ENCODE measurements around the gene AP2B1.

The AP2B1 gene

GRCh38 chr17:35618628-35619027 lies 31.5 kb downstream of the AP2B1 start:
- Histone ChIP-seq H3K27me3 (replicated peaks; ENCODE audit: insufficient read depth, low read length) (no peaks in the 10 kb centered on the region), H2AFZ (ENCODE audit: low read length) (no peak overlapping the region), H4K20me1 (ENCODE audit: insufficient read depth, low read length) (no peaks in the 10 kb centered on the region), H3K9ac (ENCODE audit: low read length) (no peak overlapping the region), H3K4me1 (ENCODE audit: low read length) (no peaks in the 10 kb centered on the region), H3K36me3 (replicated peaks; ENCODE audit: insufficient read depth, low read length) (no peaks in the 10 kb centered on the region), H3K4me3 (ENCODE audit: low read length) (no peak overlapping the region), H3K4me2 (ENCODE audit: low read depth, low read length) (no peak overlapping the region), H3K9me2 (replicated peaks; ENCODE audit: insufficient read depth, low read length) (no peaks in the 10 kb centered on the region), H3K79me2 (ENCODE audit: low read length) (no peaks in the 10 kb centered on the region), H3F3A (ENCODE audit: insufficient read depth, low read length) (no peaks in the 10 kb centered on the region), H3K9me3 (replicated peaks; ENCODE audit: insufficient read depth, low read length) (no peaks in the 10 kb centered on the region), H3K27ac (ENCODE audit: low read length) (no peak overlapping the region)
- TF ChIP-seq EZH2phosphoT487 (IDR thresholded peaks at IDR 0.05; ENCODE audit: low read length) (no peak), CTCF (IDR thresholded peaks at IDR 0.05; ENCODE audit: low read length) (no peak), EZH2 (optimal IDR thresholded peaks at IDR 0.05; ENCODE audit: low read depth, low read length) (no peak)
- no peak for DNase-seq

GRCh38 chr17:35621768-35622167 lies 34.6 kb downstream of the AP2B1 start:
- H3K9me2 ChIP-seq (replicated peaks; ENCODE audit: insufficient read depth, low read length), result no peaks in the 10 kb centered on the region
- no peak overlapping the region for H2AFZ ChIP-seq (ENCODE audit: low read length)
- DNase-seq, result no peak
- no peaks in the 10 kb centered on the region for H3K79me2 ChIP-seq (ENCODE audit: low read length)
- no peaks in the 10 kb centered on the region for H3K36me3 ChIP-seq (replicated peaks; ENCODE audit: insufficient read depth, low read length)
- H3K4me3 ChIP-seq (ENCODE audit: low read length), result no peak overlapping the region
- TF ChIP-seq EZH2phosphoT487 (IDR thresholded peaks at IDR 0.05; ENCODE audit: low read length) (no peak), CTCF (IDR thresholded peaks at IDR 0.05; ENCODE audit: low read length) (no peak)
- no peaks in the 10 kb centered on the region for H3K9me3 ChIP-seq (replicated peaks; ENCODE audit: insufficient read depth, low read length)
- H3K4me1 ChIP-seq (ENCODE audit: low read length), result no peaks in the 10 kb centered on the region
- no peaks in the 10 kb centered on the region for H3K27me3 ChIP-seq (replicated peaks; ENCODE audit: insufficient read depth, low read length)
- H3K27ac ChIP-seq (ENCODE audit: low read length), result no peak overlapping the region
- no peak overlapping the region for H3K9ac ChIP-seq (ENCODE audit: low read length)
- H4K20me1 ChIP-seq (ENCODE audit: insufficient read depth, low read length), result no peaks in the 10 kb centered on the region
- H3F3A ChIP-seq (ENCODE audit: insufficient read depth, low read length), result no peaks in the 10 kb centered on the region
- no peak overlapping the region for H3K4me2 ChIP-seq (ENCODE audit: low read depth, low read length)

- Histone ChIP-seq H3K4me2 (ENCODE audit: low read depth, low read length) (no peak overlapping the region), H3K79me2 (ENCODE audit: low read length) (no peaks in the 10 kb centered on the region), H3K9ac (ENCODE audit: low read length) (no peak overlapping the region), H3K27ac (ENCODE audit: low read length) (no peak overlapping the region), H3K4me3 (ENCODE audit: low read length) (no peak overlapping the region), H3K9me3 (replicated peaks; ENCODE audit: insufficient read depth, low read length) (no peaks in the 10 kb centered on the region), H4K20me1 (ENCODE audit: insufficient read depth, low read length) (no peaks in the 10 kb centered on the region), H3K9me2 (replicated peaks; ENCODE audit: insufficient read depth, low read length) (no peaks in the 10 kb centered on the region), H3K27me3 (replicated peaks; ENCODE audit: insufficient read depth, low read length) (no peaks in the 10 kb centered on the region), H3K4me1 (ENCODE audit: low read length) (no peaks in the 10 kb centered on the region), H3K36me3 (replicated peaks; ENCODE audit: insufficient read depth, low read length) (no peaks in the 10 kb centered on the region), H3F3A (ENCODE audit: insufficient read depth, low read length) (no peaks in the 10 kb centered on the region), H2AFZ (ENCODE audit: low read length) (no peak overlapping the region)
- no peak for TF ChIP-seq EZH2 (optimal IDR thresholded peaks at IDR 0.05; ENCODE audit: low read depth, low read length)
- no peak for TF ChIP-seq EZH2phosphoT487 (IDR thresholded peaks at IDR 0.05; ENCODE audit: low read length)
- no peak for TF ChIP-seq CTCF (IDR thresholded peaks at IDR 0.05; ENCODE audit: low read length)
- DNase-seq, result no peak
These were observed 40.3 kb downstream of the AP2B1 start for GRCh38 chr17:35627417-35627816.
